ENCODE data around the gene MRPS22. TPM values are rescaled to one million over a fixed set of nuclear protein-coding genes. Genes with fewer than 3 reads are reported as not detected.
"Not testable (repeated sequence)": the region's sequence is repeated elsewhere in the genome, so short reads cannot be mapped to it uniquely, and the experiment has no call there.

Gene MRPS22
- total and polyA plus RNA-seq, 8 donors = 9.6 to 75.8 (median 43.7) TPM

DNA sequence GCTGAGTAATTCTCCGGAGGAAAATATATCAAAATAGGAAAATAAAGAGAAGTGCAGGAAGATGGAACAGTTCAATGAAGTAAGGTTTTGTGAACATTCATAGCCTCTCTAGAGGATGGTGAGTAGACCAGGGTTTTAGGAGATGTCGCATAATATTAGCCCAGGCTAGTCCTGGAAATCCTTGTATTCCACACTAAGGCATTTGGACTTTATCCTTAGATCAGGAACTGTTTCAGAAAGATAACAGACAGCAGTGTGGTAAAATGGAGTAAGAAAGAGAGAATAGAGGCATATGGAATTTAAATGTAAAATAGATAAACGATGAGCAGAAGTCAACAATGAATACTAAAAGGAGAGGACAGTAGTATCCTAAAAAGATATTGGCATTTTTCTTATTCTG, 33.6 kb downstream of the MRPS22 start:
- Histone ChIP-seq H3K27me3 (no peaks in the 10 kb centered on the region), H3K36me3 (peaks cover 48 to 99% (median 98%) of the 10 kb centered on the region in 4 donors), H3K9me3 (no peaks in the 10 kb centered on the region), H3K4me1 (peaks cover 0 to 34% (median 16%) of the 10 kb centered on the region in 4 donors), H3K4me3 (no peak overlapping the region), H3K27ac (no peak overlapping the region)
- no peak for DNase-seq
- intact Hi-C loops (cut with DNase I; ENCODE audit: low total_unique reads) = no loop called here
- TF ChIP-seq, protein P1, sequence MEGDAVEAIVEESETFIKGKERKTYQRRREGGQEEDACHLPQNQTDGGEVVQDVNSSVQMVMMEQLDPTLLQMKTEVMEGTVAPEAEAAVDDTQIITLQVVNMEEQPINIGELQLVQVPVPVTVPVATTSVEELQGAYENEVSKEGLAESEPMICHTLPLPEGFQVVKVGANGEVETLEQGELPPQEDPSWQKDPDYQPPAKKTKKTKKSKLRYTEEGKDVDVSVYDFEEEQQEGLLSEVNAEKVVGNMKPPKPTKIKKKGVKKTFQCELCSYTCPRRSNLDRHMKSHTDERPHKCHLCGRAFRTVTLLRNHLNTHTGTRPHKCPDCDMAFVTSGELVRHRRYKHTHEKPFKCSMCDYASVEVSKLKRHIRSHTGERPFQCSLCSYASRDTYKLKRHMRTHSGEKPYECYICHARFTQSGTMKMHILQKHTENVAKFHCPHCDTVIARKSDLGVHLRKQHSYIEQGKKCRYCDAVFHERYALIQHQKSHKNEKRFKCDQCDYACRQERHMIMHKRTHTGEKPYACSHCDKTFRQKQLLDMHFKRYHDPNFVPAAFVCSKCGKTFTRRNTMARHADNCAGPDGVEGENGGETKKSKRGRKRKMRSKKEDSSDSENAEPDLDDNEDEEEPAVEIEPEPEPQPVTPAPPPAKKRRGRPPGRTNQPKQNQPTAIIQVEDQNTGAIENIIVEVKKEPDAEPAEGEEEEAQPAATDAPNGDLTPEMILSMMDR (IDR thresholded peaks at IDR 0.05) = no peak
- TF ChIP-seq POLR2A (IDR thresholded peaks at IDR 0.05) = no peak
- no peak for TF ChIP-seq POLR2AphosphoS5 (IDR thresholded peaks at IDR 0.05)
- TF ChIP-seq EP300 (IDR thresholded peaks at IDR 0.05) = no peak
- 79 to 87% (median 84%) methylated on average over 3 of the region's 3 CpGs for WGBS, 5 donors

DNA sequence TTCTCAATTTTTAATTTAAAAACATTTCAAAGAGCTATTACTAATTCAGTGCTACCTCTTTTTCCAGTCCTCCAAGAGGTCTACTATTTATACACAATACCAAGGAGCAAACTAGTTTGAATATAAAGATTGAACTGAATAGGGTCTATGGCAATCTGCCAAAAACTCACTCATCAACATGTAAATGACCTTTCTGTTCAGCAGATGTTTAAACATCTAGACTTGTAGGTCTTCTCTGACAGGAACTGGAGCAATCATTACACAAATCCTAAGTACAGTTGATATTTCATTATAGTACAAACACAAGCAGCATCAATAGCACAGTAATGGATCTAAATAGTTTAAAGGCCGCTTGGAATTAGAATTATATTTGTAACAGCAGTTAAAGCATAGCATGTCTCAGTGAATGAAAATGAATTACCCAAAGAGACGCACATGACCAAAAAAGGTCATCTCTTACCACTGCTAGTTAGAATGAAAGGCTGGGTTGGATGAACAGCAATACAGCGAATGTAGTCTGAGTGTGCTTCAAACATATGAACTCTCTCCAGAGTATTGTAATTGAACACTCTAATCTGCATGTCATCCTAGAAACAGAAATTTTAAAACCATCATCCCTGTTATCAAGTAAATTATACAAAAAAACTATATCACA, 34.9 kb downstream of the MRPS22 start:
- Histone ChIP-seq H3K27ac (no peak overlapping the region), H3K9me3 (no peaks in the 10 kb centered on the region), H3K27me3 (no peaks in the 10 kb centered on the region), H3K4me3 (no peak overlapping the region), H3K4me1 (peaks cover 0 to 44% (median 18%) of the 10 kb centered on the region in 4 donors), H3K36me3 (peaks cover 35 to 95% (median 94%) of the 10 kb centered on the region in 4 donors)
- 71 to 84% (median 82%) methylated on average over 3 of the region's 3 CpGs for WGBS, 5 donors
- no peak for TF ChIP-seq EP300 (IDR thresholded peaks at IDR 0.05)
- TF ChIP-seq, protein P1 (IDR thresholded peaks at IDR 0.05) = no peak
- no peak for DNase-seq
- intact Hi-C loops (cut with DNase I; ENCODE audit: low total_unique reads) = no loop called here

DNA sequence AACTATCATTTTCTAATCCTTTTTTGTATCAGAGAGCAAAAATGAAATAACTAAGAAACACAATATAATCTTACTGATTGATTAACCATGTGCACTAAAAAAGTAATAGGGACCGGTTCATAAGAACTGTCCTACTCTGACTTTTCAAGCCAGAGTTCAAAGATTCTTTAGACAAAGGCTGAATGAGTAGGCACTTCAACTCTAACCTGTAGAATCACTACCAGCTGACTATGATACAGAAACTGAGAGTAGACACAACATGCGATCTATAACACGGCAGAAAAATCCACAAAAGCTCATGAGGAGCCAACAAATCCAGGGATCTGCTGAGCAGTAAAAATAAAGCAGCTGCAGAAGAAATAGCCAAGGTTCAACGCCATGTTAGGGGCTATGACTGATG, 36.8 kb downstream of the MRPS22 start:
- Histone ChIP-seq H3K4me3 (no peak overlapping the region), H3K27ac (no peak overlapping the region), H3K9me3 (no peaks in the 10 kb centered on the region), H3K27me3 (no peaks in the 10 kb centered on the region), H3K36me3 (peaks cover 22 to 82% (median 79%) of the 10 kb centered on the region in 4 donors), H3K4me1 (peaks cover 0 to 62% (median 28%) of the 10 kb centered on the region in 4 donors)
- WGBS, 5 donors = 86 to 93% (median 89%) methylated on average over 4 of the region's 4 CpGs
- TF ChIP-seq, protein P1 (IDR thresholded peaks at IDR 0.05) = no peak
- TF ChIP-seq EP300 (IDR thresholded peaks at IDR 0.05) (no peak), POLR2AphosphoS5 (IDR thresholded peaks at IDR 0.05) (no peak), POLR2A (IDR thresholded peaks at IDR 0.05) (no peak)
- no peak for DNase-seq
- intact Hi-C loops (cut with DNase I; ENCODE audit: low total_unique reads) = no loop called here

DNA sequence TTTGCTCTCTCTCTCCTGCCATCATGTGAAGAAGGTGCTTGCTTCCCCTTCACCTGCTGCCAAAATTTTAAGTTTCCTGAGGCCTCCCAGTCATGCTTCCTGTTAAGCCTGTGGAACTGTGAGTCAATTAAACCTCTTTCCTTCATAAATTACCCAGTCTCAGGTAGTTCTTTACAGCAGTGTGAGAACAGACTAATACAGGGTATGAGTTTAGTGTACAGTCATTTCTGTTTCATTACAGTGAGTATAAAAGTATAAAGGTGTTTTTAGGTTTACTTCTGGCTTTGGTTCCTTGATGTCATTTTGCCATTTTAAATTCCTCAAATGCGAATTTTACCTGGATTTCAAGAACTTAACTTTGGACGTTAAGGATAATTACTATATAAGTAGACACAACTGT, 38.5 kb downstream of the MRPS22 start:
- Histone ChIP-seq H3K36me3 (peaks cover 14 to 65% (median 62%) of the 10 kb centered on the region in 4 donors), H3K4me1 (peaks cover 3 to 80% (median 42%) of the 10 kb centered on the region in 4 donors)
- H3K9me3 ChIP-seq; intact Hi-C loops (cut with DNase I; ENCODE audit: low total_unique reads); H3K4me3 ChIP-seq; H3K27me3 ChIP-seq; DNase-seq; H3K27ac ChIP-seq: not testable (repeated sequence)
- 58 to 88% (median 86%) methylated on average over 2 of the region's 2 CpGs for WGBS, 5 donors

DNA sequence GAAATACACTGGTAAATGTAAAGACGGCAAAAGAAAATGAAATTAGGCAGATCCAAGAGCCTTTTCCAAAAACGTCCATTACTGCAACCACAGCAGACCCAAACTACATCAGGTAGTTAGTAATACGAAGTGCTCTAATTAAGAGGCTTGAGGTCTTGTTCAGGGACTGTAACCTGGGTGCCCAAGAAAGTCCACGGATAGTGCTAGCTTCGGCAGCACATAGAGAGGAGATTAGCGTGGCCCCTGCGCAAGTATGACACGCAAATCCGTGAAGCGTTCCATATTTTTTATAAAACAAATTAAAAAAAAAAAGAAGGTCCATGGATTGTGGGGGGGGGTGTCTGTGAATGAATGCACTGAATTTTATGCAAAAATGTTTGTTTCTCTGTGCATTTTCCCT, 44.3 kb downstream of the MRPS22 start:
- no peaks in the 10 kb centered on the region for H3K27me3 ChIP-seq
- peak overlapping the region; percentile 74 to 97 (median 86) for H3K4me3 ChIP-seq
- intact Hi-C loops (cut with DNase I; ENCODE audit: low total_unique reads) = no loop called here
- WGBS, 5 donors = 39 to 69% (median 55%) methylated on average over 10 of the region's 10 CpGs
- no peak for DNase-seq
- TF ChIP-seq POLR2AphosphoS5 (IDR thresholded peaks at IDR 0.05) (no peak), POLR2A (IDR thresholded peaks at IDR 0.05) (no peak), EP300 (IDR thresholded peaks at IDR 0.05) (no peak)
- TF ChIP-seq, protein P1 (IDR thresholded peaks at IDR 0.05) = no peak
- no peak overlapping the region for H3K27ac ChIP-seq
- H3K36me3 ChIP-seq = peaks cover 0 to 9% (median 5%) of the 10 kb centered on the region in 4 donors
- no peaks in the 10 kb centered on the region for H3K9me3 ChIP-seq
- H3K4me1 ChIP-seq = peaks cover 12 to 69% (median 49%) of the 10 kb centered on the region in 4 donors

Data from stomach (tissue), 9 donors.